Parathyroid adenoma (tissue), 2 donors: ENCODE results near the gene EDN3.

Experiments
- H2AFZ ChIP-seq: fragments of 300-600 bp; sonication (generic); one replicate; pipeline ENCODE4 v1.7.0; 2017; ENCODE audit warnings: antibody characterized with exemption, mild to moderate bottlenecking
- H3K27ac ChIP-seq: fragments of 300-600 bp; sonication (generic); one replicate; pipeline ENCODE4 v1.7.0; 2017
- H3K27me3 ChIP-seq: fragments of 300-600 bp; sonication (generic); one replicate; pipeline ENCODE4 v1.7.0; 2017; ENCODE audit warnings: low read length; ENCODE audit not compliant: control insufficient read depth, insufficient read depth
- H3K36me3 ChIP-seq: fragments of 300-600 bp; sonication (generic); one replicate; pipeline ENCODE4 v1.7.0; 2017; ENCODE audit warnings: low read length; ENCODE audit not compliant: control insufficient read depth, insufficient read depth
- H3K4me1 ChIP-seq: fragments of 300-600 bp; sonication (generic); one replicate; pipeline ENCODE4 v1.7.0; 2017; ENCODE audit warnings: control low read depth
- H3K4me2 ChIP-seq: fragments of 300-600 bp; sonication (generic); one replicate; pipeline ENCODE4 v1.7.0; 2017; ENCODE audit warnings: low read length
- H3K4me3 ChIP-seq: fragments of 300-600 bp; sonication (generic); one replicate; pipeline ENCODE4 v1.7.0; 2017; ENCODE audit warnings: low read depth, low read length
- H3K79me2 ChIP-seq: fragments of 300-600 bp; sonication (generic); one replicate; pipeline ENCODE4 v1.7.0; 2017; ENCODE audit warnings: control low read depth
- H3K9ac ChIP-seq: fragments of 300-600 bp; sonication (generic); one replicate; pipeline ENCODE4 v1.7.0; 2017; ENCODE audit warnings: mild to moderate bottlenecking
- H3K9me3 ChIP-seq: fragments of 300-600 bp; sonication (generic); one replicate; pipeline ENCODE4 v1.7.0; 2017; ENCODE audit warnings: low read length; ENCODE audit not compliant: control insufficient read depth
- TF ChIP-seq, protein P1 (sequence below): fragments of 300-600 bp; sonication (generic); IDR thresholded peaks from one replicate; pipeline ENCODE4 v1.7.0; 2017; ENCODE audit warnings: antibody characterized with exemption, mild to moderate bottlenecking
- donor health status: primary hyperparathyroidism.

Gene EDN3

DNA sequence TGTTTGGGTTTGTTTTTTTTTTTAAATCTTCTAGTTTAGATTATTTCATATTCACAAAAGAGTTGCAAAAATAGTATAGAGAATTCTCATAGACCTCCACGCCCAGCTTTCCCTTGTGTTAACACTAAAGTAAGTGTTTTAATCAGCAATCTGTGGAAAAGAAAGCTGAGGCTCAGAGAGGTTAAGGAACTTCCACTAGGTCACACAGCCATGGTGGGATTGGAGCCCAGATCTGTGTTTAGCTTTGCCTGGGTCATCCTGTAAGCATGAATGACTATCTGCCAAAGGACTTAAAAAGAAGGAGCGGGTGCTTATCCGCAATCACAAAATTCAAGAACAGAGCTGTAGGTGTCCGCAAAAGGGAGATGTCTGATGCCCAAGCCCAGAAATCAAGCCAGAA lies 60.5 kb downstream of the EDN3 start:
- Histone ChIP-seq H3K4me2 (no peak overlapping the region), H3K4me1 (no peaks in the 10 kb centered on the region), H3K4me3 (no peak overlapping the region), H2AFZ (no peak overlapping the region), H3K36me3 (no peaks in the 10 kb centered on the region), H3K27me3 (no peaks in the 10 kb centered on the region), H3K9me3 (no peaks in the 10 kb centered on the region), H3K27ac (no peak overlapping the region), H3K79me2 (no peaks in the 10 kb centered on the region), H3K9ac (no peak overlapping the region)
- TF ChIP-seq, protein P1, sequence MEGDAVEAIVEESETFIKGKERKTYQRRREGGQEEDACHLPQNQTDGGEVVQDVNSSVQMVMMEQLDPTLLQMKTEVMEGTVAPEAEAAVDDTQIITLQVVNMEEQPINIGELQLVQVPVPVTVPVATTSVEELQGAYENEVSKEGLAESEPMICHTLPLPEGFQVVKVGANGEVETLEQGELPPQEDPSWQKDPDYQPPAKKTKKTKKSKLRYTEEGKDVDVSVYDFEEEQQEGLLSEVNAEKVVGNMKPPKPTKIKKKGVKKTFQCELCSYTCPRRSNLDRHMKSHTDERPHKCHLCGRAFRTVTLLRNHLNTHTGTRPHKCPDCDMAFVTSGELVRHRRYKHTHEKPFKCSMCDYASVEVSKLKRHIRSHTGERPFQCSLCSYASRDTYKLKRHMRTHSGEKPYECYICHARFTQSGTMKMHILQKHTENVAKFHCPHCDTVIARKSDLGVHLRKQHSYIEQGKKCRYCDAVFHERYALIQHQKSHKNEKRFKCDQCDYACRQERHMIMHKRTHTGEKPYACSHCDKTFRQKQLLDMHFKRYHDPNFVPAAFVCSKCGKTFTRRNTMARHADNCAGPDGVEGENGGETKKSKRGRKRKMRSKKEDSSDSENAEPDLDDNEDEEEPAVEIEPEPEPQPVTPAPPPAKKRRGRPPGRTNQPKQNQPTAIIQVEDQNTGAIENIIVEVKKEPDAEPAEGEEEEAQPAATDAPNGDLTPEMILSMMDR = no peak

DNA sequence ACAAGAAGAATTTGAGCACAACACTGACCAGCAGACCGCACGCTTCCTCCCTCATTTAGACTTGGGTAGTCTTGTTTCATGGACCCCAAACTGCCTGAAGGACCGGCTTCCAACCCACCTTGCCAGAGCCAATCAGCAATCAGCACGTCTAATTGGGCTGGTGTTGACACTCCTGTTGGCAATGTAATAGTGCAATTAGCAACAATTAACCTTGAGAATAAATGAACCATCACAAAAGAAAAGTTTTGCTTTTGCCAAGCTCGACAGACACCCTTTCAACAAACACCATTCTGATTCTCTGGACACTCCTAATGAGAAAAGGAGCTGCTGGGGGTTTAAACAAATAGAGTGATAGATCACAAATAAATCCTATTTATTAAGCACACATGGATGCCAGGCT lies 61.0 kb downstream of the EDN3 start:
- TF ChIP-seq, protein P1 = no peak
- H3K27me3 ChIP-seq = no peaks in the 10 kb centered on the region
- H3K4me2 ChIP-seq = no peak overlapping the region
- H3K79me2 ChIP-seq = no peaks in the 10 kb centered on the region
- no peaks in the 10 kb centered on the region for H3K9me3 ChIP-seq
- H3K9ac ChIP-seq = no peak overlapping the region
- no peak overlapping the region for H3K4me3 ChIP-seq
- H3K27ac ChIP-seq = no peak overlapping the region
- no peak overlapping the region for H2AFZ ChIP-seq
- no peaks in the 10 kb centered on the region for H3K4me1 ChIP-seq
- no peaks in the 10 kb centered on the region for H3K36me3 ChIP-seq

DNA sequence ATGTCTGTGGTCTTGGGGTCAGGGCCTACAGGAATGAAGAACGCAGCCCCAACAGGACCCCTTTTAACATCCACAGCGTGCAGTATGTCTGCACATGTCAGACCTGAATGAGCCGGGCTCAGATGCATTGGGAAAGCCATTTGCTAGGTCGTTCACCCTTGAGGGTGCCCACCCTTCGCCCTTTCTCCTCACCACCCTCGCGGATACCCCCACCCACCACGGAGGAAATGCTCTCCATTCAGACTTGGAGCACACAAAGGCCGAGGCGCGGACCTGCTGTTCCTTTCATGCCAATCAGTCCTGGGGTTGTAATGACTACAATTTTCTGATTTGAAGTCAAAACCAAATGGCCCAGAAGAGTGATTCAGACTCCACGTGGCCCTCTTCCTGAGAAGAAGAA lies 62.7 kb downstream of the EDN3 start:
- H3K27ac ChIP-seq = no peak overlapping the region
- no peak overlapping the region for H3K4me3 ChIP-seq
- H3K36me3 ChIP-seq = no peaks in the 10 kb centered on the region
- no peaks in the 10 kb centered on the region for H3K4me1 ChIP-seq
- no peak overlapping the region for H3K4me2 ChIP-seq
- H3K9me3 ChIP-seq = no peaks in the 10 kb centered on the region
- H3K79me2 ChIP-seq = no peaks in the 10 kb centered on the region
- no peaks in the 10 kb centered on the region for H3K27me3 ChIP-seq
- no peak overlapping the region for H3K9ac ChIP-seq
- H2AFZ ChIP-seq = no peak overlapping the region
- TF ChIP-seq, protein P1 = no peak

- Histone ChIP-seq H3K4me2 (no peak overlapping the region), H3K9me3 (no peaks in the 10 kb centered on the region), H3K9ac (no peak overlapping the region), H3K79me2 (no peaks in the 10 kb centered on the region), H3K4me1 (no peaks in the 10 kb centered on the region), H3K4me3 (no peak overlapping the region), H3K27me3 (no peaks in the 10 kb centered on the region), H2AFZ (no peak overlapping the region), H3K36me3 (no peaks in the 10 kb centered on the region), H3K27ac (no peak overlapping the region)
- TF ChIP-seq, protein P1 = no peak
Observed at GRCh38 chr20:59364611-59365010, 64.2 kb downstream of the EDN3 start.

GRCh38 chr20:59365611-59366285 lies 65.3 kb downstream of the EDN3 start:
- Histone ChIP-seq H3K79me2 (no peaks in the 10 kb centered on the region), H3K4me1 (no peaks in the 10 kb centered on the region), H2AFZ (no peak overlapping the region), H3K4me3 (no peak overlapping the region), H3K27ac (no peak overlapping the region), H3K9me3 (no peaks in the 10 kb centered on the region), H3K36me3 (no peaks in the 10 kb centered on the region), H3K27me3 (no peaks in the 10 kb centered on the region), H3K9ac (no peak overlapping the region), H3K4me2 (no peak overlapping the region)
- TF ChIP-seq, protein P1 = no peak
